Panc1 (cell line): Measurements from ENCODE around the gene GREB1. TPM values are rescaled to one million over a fixed set of nuclear protein-coding genes. Genes with fewer than 3 reads are reported as not detected.

Source experiments
- ATAC-seq: fragments of 200-7000 bp; cut with Tn5 transposase; 2 replicates; pipeline ENCODE4 v1.9.1; 2020; ENCODE audit warnings: mild to moderate bottlenecking, moderate library complexity
- BruUV-seq: library from RNA; stranded (reverse); fragments of 400-500 nt; replicated peaks from 2 replicates; lab custom pipeline; 2021; lab: Mats Ljungman, UMichigan
- CTCF ChIA-PET: fragments of 300-600 bp; sonication (Branson Sonifier 250); formaldehyde crosslinking; loops from one replicate; lab custom pipeline; 2022; ENCODE audit warnings: antibody characterized with exemption; lab: Charles Lee
- POLR2A ChIA-PET: fragments of 300-600 bp; sonication (Branson Sonifier 250); formaldehyde crosslinking; loops from one replicate; lab custom pipeline; 2022; ENCODE audit warnings: antibody characterized with exemption; lab: Charles Lee
- DNase-seq: peaks from one replicate; pipeline ENCODE4 v3.0.0-alpha.2; 2010; ENCODE audit warnings: low read depth, low spot score
- H3K27ac ChIP-seq: 2 replicates; pipeline ENCODE4 v1.5.1; 2011; ENCODE audit warnings: mild to moderate bottlenecking, low read length, inconsistent platforms
- H3K27me3 ChIP-seq: fragments of 200-500 bp; sonication (Bioruptor generic); 2 replicates; pipeline ENCODE4 v1.6.0; 2014; ENCODE audit warnings: low read length, inconsistent platforms; ENCODE audit not compliant: control insufficient read depth, insufficient read depth
- H3K36me3 ChIP-seq: fragments of 200-500 bp; sonication (Bioruptor generic); 2 replicates; pipeline ENCODE4 v1.5.1; 2014; ENCODE audit warnings: inconsistent platforms, mild to moderate bottlenecking, low read length, moderate library complexity; ENCODE audit not compliant: control insufficient read depth, insufficient read depth
- H3K4me1 ChIP-seq: 2 replicates; pipeline ENCODE4 v1.5.1; 2011; ENCODE audit warnings: inconsistent platforms, mild to moderate bottlenecking, low read length, moderate library complexity; ENCODE audit not compliant: control insufficient read depth, insufficient read depth
- H3K4me3 ChIP-seq, 2 experiments: 2 replicates each; pipeline ENCODE4 v1.5.1; 2011 to 2012; ENCODE audit warnings: low read depth in 2 of 2, low read length in 2 of 2, mild to moderate bottlenecking in 2 of 2, inconsistent platforms in 1 of 2, moderate library complexity in 1 of 2
- H3K9me3 ChIP-seq: fragments of 200-500 bp; sonication (Bioruptor generic); 2 replicates; pipeline ENCODE4 v1.5.1; 2014; ENCODE audit warnings: low read depth, mild to moderate bottlenecking, inconsistent platforms, low read length, moderate library complexity; ENCODE audit not compliant: control insufficient read depth, insufficient read depth
- CTCF ChIP-seq: fragments of 450-650 bp; IDR thresholded peaks from 2 replicates; pipeline ENCODE4 v1.5.1; 2017; ENCODE audit warnings: mild to moderate bottlenecking
- POLR2AphosphoS5 ChIP-seq: IDR thresholded peaks from 2 replicates; pipeline ENCODE4 v1.6.1; 2012; ENCODE audit warnings: mild to moderate bottlenecking, low read depth, low read length, moderate library complexity
- REST ChIP-seq, 2 experiments: IDR thresholded peaks; 2 replicates each; pipeline ENCODE4 v1.6.1; 2011 to 2012; ENCODE audit warnings: low read depth in 2 of 2, control low read depth in 1 of 2, low read length in 1 of 2, mild to moderate bottlenecking in 1 of 2, moderate library complexity in 1 of 2; ENCODE audit not compliant: insufficient read depth in 1 of 2
- SIN3A ChIP-seq: IDR thresholded peaks from 2 replicates; pipeline ENCODE4 v1.6.1; 2012; ENCODE audit warnings: low read depth, mild to moderate bottlenecking, low read length, moderate library complexity, borderline replicate concordance; ENCODE audit not compliant: insufficient read depth
- TCF7L2 ChIP-seq: IDR thresholded peaks from 2 replicates; pipeline ENCODE4 v1.6.1; 2011; ENCODE audit warnings: mild to moderate bottlenecking, low read depth, low read length, inconsistent platforms
- in situ Hi-C: cut with HindIII; loops from 2 replicates; pipeline ENCODE4 v1.10.0; 2016; ENCODE audit warnings: low sequenced_read_pairs, low pct_unique_long_range_greater_than_20kb
- intact Hi-C: fragments of 100-400 bp; cut with micrococcal nuclease; formaldehyde crosslinking; loops from one replicate; pipeline ENCODE4 v1.10.0; 2022; ENCODE audit not compliant: unreplicated experiment
- total RNA-seq: library from RNA; stranded (reverse); gene quantifications from one replicate; pipeline ENCODE4 v1.2.1, GENCODE V29; 2021; ENCODE audit not compliant: unreplicated experiment

Gene GREB1
- total RNA-seq, 1 experiment from 2014 or later, result 0.90 TPM

GRCh38 chr2:11491348-11491933 is 42.4 kb upstream of the GREB1 start:
- DNase-seq, result no peak
- in situ Hi-C loops (no loop called here), intact Hi-C loops (no loop called here)
- Histone ChIP-seq H3K4me3 (no peak overlapping the region), H3K36me3 (no peaks in the 10 kb centered on the region), H3K27ac (no peak overlapping the region), H3K9me3 (no peaks in the 10 kb centered on the region), H3K4me1 (no peaks in the 10 kb centered on the region), H3K27me3 (peaks cover under 1% of the 10 kb centered on the region; the same call in 1 of the 2 replicates)
- no TSS peak for BruUV-seq
- no peak for ATAC-seq
- TF ChIP-seq REST (IDR thresholded peaks at IDR 0.05; ENCODE audit: insufficient read depth in 1 of 2, low read depth in 2 of 2, low read length in 1 of 2), result no peak
- no peak for TF ChIP-seq POLR2AphosphoS5
- TF ChIP-seq CTCF, result no peak
- TF ChIP-seq SIN3A, result no peak
- no peak for TF ChIP-seq TCF7L2
- CTCF ChIA-PET, result interaction anchor here (0.5 kb wide), 1 partner anchor 11 kb away, joined by 5 read pairs; no protein-coding TSS in a partner anchor
- POLR2A ChIA-PET, result no interaction called here

- CTCF ChIA-PET, result no interaction called here
- BruUV-seq, result no TSS peak
- TF ChIP-seq POLR2AphosphoS5 (no peak), REST (IDR thresholded peaks at IDR 0.05; ENCODE audit: insufficient read depth in 1 of 2, low read depth in 2 of 2, low read length in 1 of 2) (no peak), SIN3A (no peak), TCF7L2 (no peak), CTCF (no peak)
- in situ Hi-C loops (no loop called here), intact Hi-C loops (no loop called here)
- H3K36me3 ChIP-seq, result no peaks in the 10 kb centered on the region
- POLR2A ChIA-PET, result interaction anchor here (0.7 kb wide), 1 partner anchor 330 kb away, joined by 8 read pairs; no protein-coding TSS in a partner anchor
- no peaks in the 10 kb centered on the region; the same call in 1 of the 2 replicates for H3K27me3 ChIP-seq
- no peak overlapping the region for H3K27ac ChIP-seq
- H3K4me3 ChIP-seq, result no peak overlapping the region
- DNase-seq, result no peak
- no peak for ATAC-seq
- no peaks in the 10 kb centered on the region for H3K9me3 ChIP-seq
- H3K4me1 ChIP-seq, result no peaks in the 10 kb centered on the region
These were observed 41.6 kb upstream of the GREB1 start for GRCh38 chr2:11492244-11492643.
